ENCODE data around the gene NDUFV3. TPM values are rescaled to one million over a fixed set of nuclear protein-coding genes. Genes with fewer than 3 reads are reported as not detected.
A peak's percentile ranks its signal among the peaks of the same experiment; 100 is the strongest.
"Not testable (repeated sequence)": the region's sequence is repeated elsewhere in the genome, so short reads cannot be mapped to it uniquely, and the experiment has no call there.

NDUFV3 gene
- total RNA-seq, 2 experiments from 2014 or later = 17.0 TPM

GRCh38 chr21:42861311-42861847, 31.7 kb upstream of the NDUFV3 start:
- H3K4me3 Mint-ChIP-seq = no peak overlapping the region
- POLR2A ChIA-PET = no interaction called here
- H3K4me1 Mint-ChIP-seq = peaks cover 3% of the 10 kb centered on the region
- peaks cover 50% of the 10 kb centered on the region for H3K36me3 Mint-ChIP-seq (ENCODE audit: low read depth)
- no peaks in the 10 kb centered on the region for H3K9me3 Mint-ChIP-seq
- no peak overlapping the region for H3K27ac Mint-ChIP-seq
- CTCF ChIA-PET = no interaction called here
- no peaks in the 10 kb centered on the region for H3K27me3 Mint-ChIP-seq
- no peak for DNase-seq

- no peak for DNase-seq
- ChIA-PET POLR2A (no interaction called here), CTCF (no interaction called here)
- peaks cover 51% of the 10 kb centered on the region for H3K36me3 Mint-ChIP-seq (ENCODE audit: low read depth)
- no peaks in the 10 kb centered on the region for H3K27me3 Mint-ChIP-seq
- peaks cover 5% of the 10 kb centered on the region for H3K4me1 Mint-ChIP-seq
- no peaks in the 10 kb centered on the region for H3K9me3 Mint-ChIP-seq
- H3K27ac Mint-ChIP-seq = no peak overlapping the region
- H3K4me3 Mint-ChIP-seq = no peak overlapping the region
These were observed 31.2 kb upstream of the NDUFV3 start for GRCh38 chr21:42861848-42862400.

- Mint-ChIP-seq H3K27ac (no peak overlapping the region), H3K4me1 (peaks cover 5% of the 10 kb centered on the region), H3K27me3 (no peaks in the 10 kb centered on the region), H3K9me3 (no peaks in the 10 kb centered on the region), H3K4me3 (no peak overlapping the region), H3K36me3 (ENCODE audit: low read depth) (peaks cover 47% of the 10 kb centered on the region)
- ChIA-PET POLR2A (no interaction called here), CTCF (no interaction called here)
- DNase-seq = no peak
These were observed 30.2 kb upstream of the NDUFV3 start for GRCh38 chr21:42862774-42863503.

GRCh38 chr21:42863504-42863870, 29.6 kb upstream of the NDUFV3 start:
- DNase-seq = no peak
- ChIA-PET CTCF (interaction anchor here (0.6 kb wide), 1 partner anchor 9 kb away, joined by 6 read pairs; no protein-coding TSS in a partner anchor), POLR2A (no interaction called here)
- Mint-ChIP-seq H3K27ac (no peak overlapping the region), H3K4me3 (no peak overlapping the region), H3K27me3 (no peaks in the 10 kb centered on the region), H3K9me3 (no peaks in the 10 kb centered on the region), H3K36me3 (ENCODE audit: low read depth) (peaks cover 51% of the 10 kb centered on the region), H3K4me1 (peaks cover 5% of the 10 kb centered on the region)

GRCh38 chr21:42864286-42864685, 28.8 kb upstream of the NDUFV3 start:
- no peaks in the 10 kb centered on the region for H3K27me3 Mint-ChIP-seq
- ChIA-PET CTCF (interaction anchor here (0.6 kb wide), 1 partner anchor 8 kb away, joined by 6 read pairs; no protein-coding TSS in a partner anchor), POLR2A (no interaction called here)
- no peak overlapping the region for H3K27ac Mint-ChIP-seq
- H3K4me3 Mint-ChIP-seq = no peak overlapping the region
- no peak for DNase-seq
- H3K36me3 Mint-ChIP-seq (ENCODE audit: low read depth) = peaks cover 51% of the 10 kb centered on the region
- H3K9me3 Mint-ChIP-seq = no peaks in the 10 kb centered on the region
- H3K4me1 Mint-ChIP-seq = peaks cover 5% of the 10 kb centered on the region

- Mint-ChIP-seq H3K36me3 (ENCODE audit: low read depth) (peaks cover 54% of the 10 kb centered on the region), H3K4me3 (no peak overlapping the region), H3K27ac (no peak overlapping the region), H3K4me1 (peaks cover 5% of the 10 kb centered on the region), H3K27me3 (no peaks in the 10 kb centered on the region), H3K9me3 (no peaks in the 10 kb centered on the region)
- no peak for DNase-seq
- ChIA-PET CTCF (no interaction called here), POLR2A (no interaction called here)
These were observed 28.0 kb upstream of the NDUFV3 start for GRCh38 chr21:42864815-42865775.

- peaks cover 52% of the 10 kb centered on the region for H3K36me3 Mint-ChIP-seq (ENCODE audit: low read depth)
- no peak overlapping the region for H3K4me3 Mint-ChIP-seq
- ChIA-PET POLR2A (no interaction called here), CTCF (no interaction called here)
- DNase-seq = no peak
- no peak overlapping the region for H3K27ac Mint-ChIP-seq
- H3K4me1 Mint-ChIP-seq = peaks cover 5% of the 10 kb centered on the region
- no peaks in the 10 kb centered on the region for H3K27me3 Mint-ChIP-seq
- no peaks in the 10 kb centered on the region for H3K9me3 Mint-ChIP-seq
These were observed 27.3 kb upstream of the NDUFV3 start for GRCh38 chr21:42865776-42866160.

- Mint-ChIP-seq H3K27me3 (no peaks in the 10 kb centered on the region), H3K27ac (no peak overlapping the region), H3K9me3 (no peaks in the 10 kb centered on the region), H3K4me1 (peaks cover 3% of the 10 kb centered on the region), H3K4me3 (no peak overlapping the region), H3K36me3 (ENCODE audit: low read depth) (peaks cover 56% of the 10 kb centered on the region)
- ChIA-PET CTCF (interaction anchor here (1.2 kb wide), 1 partner anchor 275 kb away, joined by 3 read pairs; no protein-coding TSS in a partner anchor), POLR2A (no interaction called here)
- DNase-seq = no peak
These were observed 24.9 kb upstream of the NDUFV3 start for GRCh38 chr21:42868196-42868595.

GRCh38 chr21:42873096-42873495, 20.0 kb upstream of the NDUFV3 start:
- CTCF ChIA-PET = interaction anchor here (0.7 kb wide), 1 partner anchor 287 kb away, joined by 3 read pairs; no protein-coding TSS in a partner anchor
- Mint-ChIP-seq H3K27ac (no peak overlapping the region), H3K27me3 (no peaks in the 10 kb centered on the region), H3K4me1 (peaks cover 7% of the 10 kb centered on the region), H3K9me3 (no peaks in the 10 kb centered on the region), H3K36me3 (ENCODE audit: low read depth) (peaks cover 60% of the 10 kb centered on the region), H3K4me3 (no peak overlapping the region)
- POLR2A ChIA-PET = interaction anchor here (4.8 kb wide), 1 partner anchor 20 kb away, joined by 18 read pairs; the partner anchor contains the start of gene NDUFV3
- DNase-seq = no peak

GRCh38 chr21:42875811-42876210, 17.3 kb upstream of the NDUFV3 start:
- DNase-seq, CTCF ChIA-PET, H3K9me3 Mint-ChIP-seq, H3K27me3 Mint-ChIP-seq, H3K27ac Mint-ChIP-seq, H3K4me3 Mint-ChIP-seq: not testable (repeated sequence)
- Mint-ChIP-seq H3K4me1 (peaks cover 26% of the 10 kb centered on the region), H3K36me3 (ENCODE audit: low read depth) (peaks cover 52% of the 10 kb centered on the region)
- POLR2A ChIA-PET = interaction anchor here (4.8 kb wide), 1 partner anchor 17 kb away, joined by 18 read pairs; the partner anchor contains the start of gene NDUFV3

- CTCF ChIA-PET = interaction anchor here (1.0 kb wide), 1 partner anchor 27 kb away, joined by 3 read pairs; no protein-coding TSS in a partner anchor
- POLR2A ChIA-PET = interaction anchor here (0.7 to 5.1 kb wide), 6 partner anchors 9 to 480 kb away, joined by 3 to 63 read pairs (median 3); partner anchors contain the start of genes NDUFV3 and RSPH1
- Mint-ChIP-seq H3K4me1 (peaks cover 31% of the 10 kb centered on the region), H3K27ac (peak overlapping the region; percentile 90), H3K4me3 (peak overlapping the region; percentile 95), H3K36me3 (ENCODE audit: low read depth) (peaks cover 39% of the 10 kb centered on the region), H3K27me3 (no peaks in the 10 kb centered on the region), H3K9me3 (no peaks in the 10 kb centered on the region)
- DNase-seq = no peak
These were observed 14.5 kb upstream of the NDUFV3 start for GRCh38 chr21:42878678-42878992.

GRCh38 chr21:42878993-42879787, 13.9 kb upstream of the NDUFV3 start, which contains the start of gene WDR4:
TSS of gene WDR4 (minus strand) at chr21:42879539. CDS start at chr21:42879495, 44 bp downstream.
- H3K36me3 Mint-ChIP-seq (ENCODE audit: low read depth) = peaks cover 37% of the 10 kb centered on the region
- no peaks in the 10 kb centered on the region for H3K9me3 Mint-ChIP-seq
- peak within 1 kb of the TSS; percentile 90 for H3K27ac Mint-ChIP-seq
- H3K4me1 Mint-ChIP-seq = peaks cover 31% of the 10 kb centered on the region
- peak within 1 kb of the TSS; percentile 95 for H3K4me3 Mint-ChIP-seq
- ChIA-PET POLR2A (interaction anchor here (0.7 to 5.1 kb wide), 8 partner anchors 9 to 480 kb away, joined by 3 to 63 read pairs (median 3); partner anchors contain the start of genes NDUFV3, PKNOX1 and RSPH1), CTCF (interaction anchor here (1.8 kb wide), 1 partner anchor 13 kb away, joined by 6 read pairs; no protein-coding TSS in a partner anchor)
- H3K27me3 Mint-ChIP-seq = no peaks in the 10 kb centered on the region
- DNase-seq = peak; percentile 99

Measured in activated CD4-positive, alpha-beta memory T cell treated with anti-CD3 and anti-CD28 coated beads, Interleukin-2, amount 10 ng/mL, durations not matched to agents 7 days and 5 days (primary cell).